AG09319 (cell line): Measurements from ENCODE around the gene SLC25A45.

Experiments used
- DNase-seq: peaks from one replicate; pipeline ENCODE4 v3.0.0-alpha.2; 2010; ENCODE audit warnings: low read depth; ENCODE audit errors: extremely low read depth
- CTCF ChIP-seq: IDR thresholded peaks from 2 replicates; pipeline ENCODE4 v1.5.1; 2011; ENCODE audit warnings: low read depth, mild to moderate bottlenecking, inconsistent platforms, low read length, moderate library complexity

SLC25A45 gene

GRCh38 chr11:65353900-65354264 is 28.6 kb downstream of the SLC25A45 start:
- TF ChIP-seq CTCF, result no peak
- DNase-seq, result no peak

- no peak for TF ChIP-seq CTCF
- DNase-seq, result no peak
Measured at GRCh38 chr11:65353376-65353775, 29.1 kb downstream of the SLC25A45 start.

- DNase-seq, result no peak
- peak; percentile 33 for TF ChIP-seq CTCF
Measured at GRCh38 chr11:65352783-65353182, 29.7 kb downstream of the SLC25A45 start.

GRCh38 chr11:65351511-65351910 is 30.9 kb downstream of the SLC25A45 start:
- DNase-seq, result no peak
- no peak for TF ChIP-seq CTCF

- DNase-seq, result no peak
- TF ChIP-seq CTCF, result no peak
Measured at GRCh38 chr11:65341856-65342255, 40.6 kb downstream of the SLC25A45 start.

- no peak for TF ChIP-seq CTCF
- no peak for DNase-seq
Measured at GRCh38 chr11:65340226-65340625, 42.2 kb downstream of the SLC25A45 start.

- no peak for DNase-seq
- no peak for TF ChIP-seq CTCF
Measured at GRCh38 chr11:65338676-65339075, 43.8 kb downstream of the SLC25A45 start.
